IMR-90 (cell line): ENCODE measurements around the gene NHSL2. TPM values are rescaled to one million over a fixed set of nuclear protein-coding genes. Genes with fewer than 3 reads are reported as not detected.

ENCODE experiments used
- ATAC-seq: fragments of 200-7000 bp; cut with Tn5 transposase; 2 replicates; pipeline ENCODE4 v1.9.1; 2020; ENCODE audit warnings: low read depth, mild to moderate bottlenecking, moderate library complexity
- BruUV-seq: library from RNA; stranded (reverse); fragments of 400-500 nt; replicated peaks from 2 replicates; lab custom pipeline; 2021; lab: Mats Ljungman, UMichigan
- CTCF ChIA-PET: fragments of 300-600 bp; formaldehyde crosslinking; extraction: SDS; loops from one replicate; lab custom pipeline; 2021; ENCODE audit warnings: antibody characterized with exemption; lab: Yijun Ruan, JAX
- POLR2A ChIA-PET: fragments of 300-600 bp; sonication (Branson Sonifier 250); formaldehyde crosslinking; loops from one replicate; lab custom pipeline; 2022; ENCODE audit warnings: antibody characterized with exemption; ENCODE audit not compliant: unreplicated experiment; lab: Charles Lee
- DNase-seq: peaks from one replicate; pipeline ENCODE4 v3.0.0; 2013
- H2AFZ ChIP-seq: replicated peaks from 2 replicates; pipeline ENCODE3; 2013; ENCODE audit warnings: low read length, mild to moderate bottlenecking; ENCODE audit not compliant: poor library complexity
- H2AK5ac ChIP-seq: 2 replicates; pipeline ENCODE4 v1.6.1; 2013; ENCODE audit warnings: low read depth, low read length, inconsistent platforms
- H2AK9ac ChIP-seq: replicated peaks from 2 replicates; pipeline ENCODE3; 2013; ENCODE audit warnings: mild to moderate bottlenecking, low read depth, low read length, moderate library complexity; ENCODE audit not compliant: poor library complexity
- H2BK120ac ChIP-seq: 2 replicates; pipeline ENCODE4 v1.6.1; 2013; ENCODE audit warnings: low read depth, low read length, inconsistent platforms
- H2BK15ac ChIP-seq: 3 replicates; pipeline ENCODE4 v1.6.1; 2013; ENCODE audit warnings: low read depth, low read length, inconsistent platforms
- H2BK20ac ChIP-seq: 2 replicates; pipeline ENCODE4 v1.6.1; 2013; ENCODE audit warnings: low read depth, mild to moderate bottlenecking, inconsistent platforms, low read length, moderate library complexity
- H2BK5ac ChIP-seq: 2 replicates; pipeline ENCODE4 v1.6.1; 2013; ENCODE audit warnings: mild to moderate bottlenecking, low read depth, low read length, inconsistent platforms; ENCODE audit not compliant: poor library complexity, severe bottlenecking
- H3K14ac ChIP-seq: replicated peaks from 2 replicates; pipeline ENCODE4 v1.6.1; 2013; ENCODE audit warnings: low read depth, low read length, inconsistent platforms
- H3K18ac ChIP-seq: 2 replicates; pipeline ENCODE4 v1.6.1; 2013; ENCODE audit warnings: low read depth, low read length, control low read depth
- H3K23ac ChIP-seq: 2 replicates; pipeline ENCODE4 v1.6.1; 2013; ENCODE audit warnings: low read depth, low read length, inconsistent platforms
- H3K27ac ChIP-seq: 2 replicates; pipeline ENCODE4 v1.5.1; 2013; ENCODE audit warnings: mild to moderate bottlenecking, control low read depth, low read length; ENCODE audit not compliant: insufficient read depth
- H3K27me3 ChIP-seq: 2 replicates; pipeline ENCODE4 v1.6.1; 2013; ENCODE audit warnings: low read length; ENCODE audit not compliant: control insufficient read depth, insufficient read depth
- H3K36me3 ChIP-seq: 2 replicates; pipeline ENCODE4 v1.6.1; 2013; ENCODE audit warnings: low read length, mixed read lengths; ENCODE audit not compliant: control insufficient read depth, insufficient read depth
- H3K4ac ChIP-seq: 2 replicates; pipeline ENCODE4 v1.6.1; 2013; ENCODE audit warnings: low read depth, low read length, inconsistent platforms
- H3K4me1 ChIP-seq: 2 replicates; pipeline ENCODE4 v1.6.1; 2013; ENCODE audit warnings: low read length, mixed read lengths; ENCODE audit not compliant: control insufficient read depth, insufficient read depth
- H3K4me2 ChIP-seq: 2 replicates; pipeline ENCODE4 v1.6.1; 2013; ENCODE audit warnings: low read depth, mild to moderate bottlenecking, control low read depth, low read length, moderate library complexity
- H3K4me3 ChIP-seq: 2 replicates; pipeline ENCODE4 v1.5.1; 2013; ENCODE audit warnings: low read depth, mild to moderate bottlenecking, control low read depth, low read length, moderate library complexity; ENCODE audit not compliant: insufficient read depth
- H3K56ac ChIP-seq: 2 replicates; pipeline ENCODE4 v1.6.1; 2013; ENCODE audit warnings: low read length, inconsistent platforms; ENCODE audit not compliant: insufficient read depth; ENCODE audit errors: extremely low read depth
- H3K79me1 ChIP-seq, 2 experiments: 2 replicates each; pipeline ENCODE4 v1.6.1; 2013; ENCODE audit warnings: low read length in 2 of 2, inconsistent platforms in 1 of 2, low read depth in 1 of 2
- H3K9ac ChIP-seq: 2 replicates; pipeline ENCODE4 v1.6.1; 2013; ENCODE audit warnings: low read depth, low read length, control low read depth
- H3K9me1 ChIP-seq: 2 replicates; pipeline ENCODE4 v1.6.1; 2013; ENCODE audit warnings: low read length, inconsistent platforms; ENCODE audit not compliant: insufficient read depth
- H3K9me3 ChIP-seq: 2 replicates; pipeline ENCODE4 v1.6.1; 2013; ENCODE audit warnings: low read length; ENCODE audit not compliant: control insufficient read depth, insufficient read depth
- H4K20me1 ChIP-seq: 2 replicates; pipeline ENCODE4 v1.6.1; 2013; ENCODE audit warnings: low read length, inconsistent platforms; ENCODE audit not compliant: insufficient read depth
- H4K5ac ChIP-seq: 2 replicates; pipeline ENCODE4 v1.6.1; 2013; ENCODE audit warnings: mild to moderate bottlenecking, low read depth, low read length, control low read depth
- H4K8ac ChIP-seq, 2 experiments: 2 replicates each; pipeline ENCODE4 v1.6.1; 2013; ENCODE audit warnings: low read depth in 2 of 2, low read length in 2 of 2, control low read depth in 1 of 2, inconsistent platforms in 1 of 2
- H4K91ac ChIP-seq: 2 replicates; pipeline ENCODE4 v1.6.1; 2013; ENCODE audit warnings: low read depth, low read length, inconsistent platforms; ENCODE audit not compliant: insufficient read depth
- BHLHE40 ChIP-seq: fragments of 150-350 bp; IDR thresholded peaks from 2 replicates; pipeline ENCODE4 v1.6.1; 2016; ENCODE audit warnings: mild to moderate bottlenecking, low read depth, low read length
- CEBPB ChIP-seq: IDR thresholded peaks from 2 replicates; pipeline ENCODE4 v1.6.1; 2012; ENCODE audit warnings: low read depth, low read length, improper control_type of control experiment
- CHD1 ChIP-seq: IDR thresholded peaks from 2 replicates; pipeline ENCODE4 v1.6.1; 2012; ENCODE audit warnings: low read depth, low read length, improper control_type of control experiment
- CTCF ChIP-seq: conservative IDR thresholded peaks from 2 replicates; pipeline ENCODE4 v1.5.1; 2012; ENCODE audit warnings: mild to moderate bottlenecking, low read depth, low read length, improper control_type of control experiment
- FOS ChIP-seq: fragments of 150-350 bp; IDR thresholded peaks from 2 replicates; pipeline ENCODE4 v1.6.1; 2016; ENCODE audit warnings: low read depth, low read length
- MXI1 ChIP-seq: IDR thresholded peaks from 2 replicates; pipeline ENCODE4 v1.6.1; 2012; ENCODE audit warnings: low read depth, mild to moderate bottlenecking, low read length, moderate library complexity, borderline replicate concordance
- NFE2L2 ChIP-seq: fragments of 150-350 bp; IDR thresholded peaks from 2 replicates; pipeline ENCODE4 v1.6.1; 2016; ENCODE audit warnings: low read depth, mild to moderate bottlenecking, low read length
- POLR2A ChIP-seq: IDR thresholded peaks from 2 replicates; pipeline ENCODE4 v1.6.1; 2012; ENCODE audit warnings: mild to moderate bottlenecking, low read depth, low read length
- RAD21 ChIP-seq: IDR thresholded peaks from 2 replicates; pipeline ENCODE4 v1.6.1; 2012; ENCODE audit warnings: low read length, improper control_type of control experiment
- RFX5 ChIP-seq: IDR thresholded peaks from 2 replicates; pipeline ENCODE4 v1.8.0; 2012; ENCODE audit warnings: low read depth, mild to moderate bottlenecking, low read length, moderate library complexity
- SMC3 ChIP-seq: fragments of 150-350 bp; IDR thresholded peaks from 2 replicates; pipeline ENCODE4 v1.6.1; 2016; ENCODE audit warnings: low read depth, mild to moderate bottlenecking, antibody characterized with exemption, low read length, moderate library complexity
- WGBS, 2 experiments: methylation state at CpG; one replicate each; pipeline versions ENCODE4 v1.1.5 to v1.1.7; 2013; ENCODE audit warnings: missing lambda C conversion rate in 2 of 2; ENCODE audit not compliant: insufficient read length in 1 of 2; ENCODE audit errors: extremely low coverage in 2 of 2; 5-methylcytosine and 5-hydroxymethylcytosine counted together
- dilution Hi-C: fragments of 300-500 bp; cut with HindIII; formaldehyde crosslinking; loops from one replicate; pipeline ENCODE4 v1.14.3; 2018; ENCODE audit warnings: low sequenced_read_pairs; ENCODE audit not compliant: unreplicated experiment
- in situ Hi-C: fragments of 300-500 bp; cut with MboI; formaldehyde crosslinking; loops from 3 replicates; pipeline ENCODE4 v1.14.3; 2019; ENCODE audit warnings: low sequenced_read_pairs, inconsistent platforms, mixed read lengths
- intact Hi-C: fragments of 100-400 bp; cut with micrococcal nuclease; formaldehyde crosslinking; loops from 2 replicates; pipeline ENCODE4 v1.10.0; 2022
- polyA plus RNA-seq, 3 experiments: library from polyadenylated mRNA; depleted of rRNA; stranded (reverse); fragments of >200 nt; gene quantifications; 2 replicates each; pipeline ENCODE4 v1.2.3, GENCODE V29; 2012; ENCODE audit warnings: low replicate concordance in 1 of 3
- total RNA-seq: library from RNA; depleted of rRNA; stranded (reverse); fragments of >200 nt; gene quantifications from 2 replicates; pipeline ENCODE4 v1.2.3, GENCODE V29; 2012
- TF ChIP-seq, protein P1 (sequence below): fragments of 150-350 bp; IDR thresholded peaks from 2 replicates; pipeline ENCODE4 v1.6.1; 2016; ENCODE audit warnings: low read depth, mild to moderate bottlenecking, low read length, moderate library complexity, borderline replicate concordance
- TF ChIP-seq, protein P2 (sequence below): fragments of 150-350 bp; IDR thresholded peaks from 2 replicates; pipeline ENCODE4 v1.6.1; 2017; ENCODE audit warnings: mild to moderate bottlenecking, antibody characterized with exemption, low read length, low read depth

The NHSL2 gene
- total and polyA plus RNA-seq, 2 of the 4 experiments (the other 2 are of a cell fraction): 0.72 to 0.75 TPM

DNA sequence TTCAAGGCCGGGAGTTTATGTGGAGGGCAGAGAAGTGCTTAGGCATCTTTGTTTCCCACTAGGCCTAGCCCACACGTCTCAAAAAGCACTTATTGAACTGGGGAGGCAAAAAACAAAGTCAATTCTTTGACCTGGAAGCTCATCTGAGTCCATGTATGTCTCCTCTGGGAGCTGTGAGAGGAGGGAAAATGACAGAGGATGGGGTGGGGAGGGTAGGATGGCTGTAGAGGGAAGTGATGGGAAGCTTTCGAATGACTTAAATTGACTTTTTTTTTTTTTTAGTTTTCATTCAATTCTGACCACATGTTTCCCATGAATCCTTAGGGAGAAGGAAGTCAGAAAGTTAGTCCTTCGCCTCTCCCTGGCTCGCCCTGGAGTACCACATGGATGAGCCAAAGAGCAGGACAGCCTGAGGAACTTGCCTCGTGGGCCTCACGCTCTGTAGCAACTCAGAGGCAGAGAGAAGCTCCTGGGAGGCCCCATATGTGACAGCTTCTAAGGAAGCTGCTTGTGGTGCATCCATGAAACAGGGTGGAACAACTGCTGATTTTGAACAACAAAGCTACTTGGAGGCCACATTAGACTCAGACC lies 45.0 kb downstream of the NHSL2 start:
- no peak overlapping the region for H2BK15ac ChIP-seq
- no peak overlapping the region for H3K23ac ChIP-seq
- no peak overlapping the region for H2BK120ac ChIP-seq
- no TSS peak for BruUV-seq
- H3K56ac ChIP-seq: no peak overlapping the region
- H3K14ac ChIP-seq: no peak overlapping the region
- CTCF ChIA-PET: no interaction called here
- no peak overlapping the region for H3K27ac ChIP-seq
- H4K8ac ChIP-seq: no peak overlapping the region
- in situ Hi-C loops (no loop called here), intact Hi-C loops (no loop called here), dilution Hi-C loops (no loop called here)
- no peak overlapping the region for H2BK5ac ChIP-seq
- no peak overlapping the region for H3K4ac ChIP-seq
- no peaks in the 10 kb centered on the region for H3K9me3 ChIP-seq
- no peak overlapping the region for H3K4me2 ChIP-seq
- H3K18ac ChIP-seq: no peak overlapping the region
- H2AFZ ChIP-seq: no peak overlapping the region
- H2BK20ac ChIP-seq: no peak overlapping the region
- no peaks in the 10 kb centered on the region for H3K79me1 ChIP-seq
- no peaks in the 10 kb centered on the region for H3K9me1 ChIP-seq
- 67% methylated on average over 3 of the region's 7 CpGs; no CpG with 5 or more reads in 1 of the 2 experiments for WGBS, 2 experiments
- ATAC-seq (no peak), DNase-seq (no peak)
- TF ChIP-seq FOS (no peak), RFX5 (no peak), RAD21 (no peak), POLR2A (no peak), NFE2L2 (no peak), CHD1 (no peak), MXI1 (no peak), BHLHE40 (no peak), SMC3 (no peak), CTCF (no peak), CEBPB (no peak)
- TF ChIP-seq, protein P1, sequence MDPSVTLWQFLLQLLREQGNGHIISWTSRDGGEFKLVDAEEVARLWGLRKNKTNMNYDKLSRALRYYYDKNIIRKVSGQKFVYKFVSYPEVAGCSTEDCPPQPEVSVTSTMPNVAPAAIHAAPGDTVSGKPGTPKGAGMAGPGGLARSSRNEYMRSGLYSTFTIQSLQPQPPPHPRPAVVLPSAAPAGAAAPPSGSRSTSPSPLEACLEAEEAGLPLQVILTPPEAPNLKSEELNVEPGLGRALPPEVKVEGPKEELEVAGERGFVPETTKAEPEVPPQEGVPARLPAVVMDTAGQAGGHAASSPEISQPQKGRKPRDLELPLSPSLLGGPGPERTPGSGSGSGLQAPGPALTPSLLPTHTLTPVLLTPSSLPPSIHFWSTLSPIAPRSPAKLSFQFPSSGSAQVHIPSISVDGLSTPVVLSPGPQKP: no peak
- TF ChIP-seq, protein P2, sequence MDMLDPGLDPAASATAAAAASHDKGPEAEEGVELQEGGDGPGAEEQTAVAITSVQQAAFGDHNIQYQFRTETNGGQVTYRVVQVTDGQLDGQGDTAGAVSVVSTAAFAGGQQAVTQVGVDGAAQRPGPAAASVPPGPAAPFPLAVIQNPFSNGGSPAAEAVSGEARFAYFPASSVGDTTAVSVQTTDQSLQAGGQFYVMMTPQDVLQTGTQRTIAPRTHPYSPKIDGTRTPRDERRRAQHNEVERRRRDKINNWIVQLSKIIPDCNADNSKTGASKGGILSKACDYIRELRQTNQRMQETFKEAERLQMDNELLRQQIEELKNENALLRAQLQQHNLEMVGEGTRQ: no peak
- no peaks in the 10 kb centered on the region for H3K36me3 ChIP-seq
- peaks cover 33% of the 10 kb centered on the region for H3K27me3 ChIP-seq
- no peak overlapping the region for H3K9ac ChIP-seq
- H3K4me1 ChIP-seq: no peaks in the 10 kb centered on the region; the same call in 1 of the 2 replicates
- H4K20me1 ChIP-seq: no peaks in the 10 kb centered on the region
- no peak overlapping the region for H4K5ac ChIP-seq
- H3K4me3 ChIP-seq: no peak overlapping the region
- no peak overlapping the region for H2AK9ac ChIP-seq
- H4K91ac ChIP-seq: no peak overlapping the region
- POLR2A ChIA-PET: no interaction called here
- H2AK5ac ChIP-seq: no peak overlapping the region
